Vagina (tissue), 2 donors: ENCODE results near the gene CAMKK1.

Experiments
- CTCF ChIP-seq, 3 experiments: fragments of 450-650 bp in 2 of 3; fragments of 200-600 bp in 1 of 3; sonication (generic) in 1 of 3; IDR thresholded peaks; one replicate each; pipeline ENCODE4 v1.5.1; 2017 to 2019; ENCODE audit warnings: antibody characterized with exemption in 3 of 3, mild to moderate bottlenecking in 2 of 3, moderate library complexity in 2 of 3
- POLR2A ChIP-seq, 2 donors: fragments of 450-650 bp; IDR thresholded peaks; one replicate each; pipeline ENCODE4 v1.6.1; 2017; ENCODE audit warnings: antibody characterized with exemption in 2 of 2, mild to moderate bottlenecking in 2 of 2, moderate library complexity in 2 of 2

- no peak for TF ChIP-seq CTCF (IDR thresholded peaks at IDR 0.05)
- no peak for TF ChIP-seq POLR2A (IDR thresholded peaks at IDR 0.05)
These were observed 15.6 kb downstream of the CAMKK1 start for GRCh38 chr17:3877220-3877619.
